GM18511 (cell line): ENCODE measurements around the gene DIPK1A.

Experiments
- ATAC-seq: cut with Tn5 transposase; IDR thresholded peaks from one replicate; pipeline ENCODE4 v1.9.1; 2021; ENCODE audit warnings: mild to moderate bottlenecking, moderate library complexity; ENCODE audit not compliant: unreplicated experiment

Gene DIPK1A

GRCh38 chr1:92953491-92953890 lies 7.8 kb downstream of the DIPK1A start:
- peak; percentile 74 for ATAC-seq

- ATAC-seq: no peak
These were observed 8.5 kb downstream of the DIPK1A start for GRCh38 chr1:92952714-92953113.

GRCh38 chr1:92951141-92951582 lies 10.1 kb downstream of the DIPK1A start:
- ATAC-seq: peak; percentile 64

- ATAC-seq: peak; percentile 37
These were observed 11.1 kb downstream of the DIPK1A start for GRCh38 chr1:92949937-92950817.

- ATAC-seq: no peak
These were observed 13.2 kb downstream of the DIPK1A start for GRCh38 chr1:92948071-92948470.

- ATAC-seq: no peak
These were observed 15.5 kb downstream of the DIPK1A start for GRCh38 chr1:92945748-92946270.

GRCh38 chr1:92944901-92945747 lies 16.1 kb downstream of the DIPK1A start:
- ATAC-seq: peak; percentile 48

GRCh38 chr1:92943502-92943847 lies 17.8 kb downstream of the DIPK1A start:
- ATAC-seq: no peak

- ATAC-seq: no peak
These were observed 20.7 kb downstream of the DIPK1A start for GRCh38 chr1:92940541-92940940.

- ATAC-seq: no peak
These were observed 23.5 kb downstream of the DIPK1A start for GRCh38 chr1:92937731-92938130.

GRCh38 chr1:92936865-92937264 lies 24.4 kb downstream of the DIPK1A start:
- no peak for ATAC-seq

- ATAC-seq: no peak
These were observed 26.6 kb downstream of the DIPK1A start for GRCh38 chr1:92934395-92935378.

GRCh38 chr1:92933459-92933858 lies 27.8 kb downstream of the DIPK1A start:
- ATAC-seq: no peak

GRCh38 chr1:92931691-92932090 lies 29.6 kb downstream of the DIPK1A start:
- ATAC-seq: no peak

GRCh38 chr1:92929461-92929860 lies 31.8 kb downstream of the DIPK1A start:
- ATAC-seq: peak; percentile 70

- ATAC-seq: no peak
These were observed 33.4 kb downstream of the DIPK1A start for GRCh38 chr1:92927870-92928269.

GRCh38 chr1:92926873-92927272 lies 34.4 kb downstream of the DIPK1A start:
- no peak for ATAC-seq

GRCh38 chr1:92924501-92924900 lies 36.8 kb downstream of the DIPK1A start:
- no peak for ATAC-seq

- ATAC-seq: no peak
These were observed 37.6 kb downstream of the DIPK1A start for GRCh38 chr1:92923664-92924063.

GRCh38 chr1:92922356-92923035 lies 38.8 kb downstream of the DIPK1A start:
- ATAC-seq: no peak
